Vagina (tissue), 2 donors: ENCODE results near the gene CCNQ. TPM values are rescaled to one million over a fixed set of nuclear protein-coding genes. Genes with fewer than 3 reads are reported as not detected.
"Not testable (repeated sequence)": the region's sequence is repeated elsewhere in the genome, so short reads cannot be mapped to it uniquely, and the experiment has no call there.

Experiments used
- DNase-seq, 2 donors: peaks; one replicate each; pipeline ENCODE4 v3.0.0-alpha.2; 2017; ENCODE audit errors: extremely low spot score in 2 of 2
- H3K27ac ChIP-seq: fragments of 200-600 bp; sonication (generic); one replicate; pipeline ENCODE4 v1.5.1; 2019
- H3K27me3 ChIP-seq: fragments of 200-600 bp; sonication (generic); one replicate; pipeline ENCODE4 v1.5.1; 2019
- H3K36me3 ChIP-seq, 2 donors: fragments of 200-600 bp; sonication (generic); one replicate each; pipeline ENCODE4 v1.5.1; 2017 to 2019
- H3K4me1 ChIP-seq: fragments of 200-600 bp; sonication (generic); one replicate; pipeline ENCODE4 v1.5.1; 2019
- H3K4me3 ChIP-seq, 2 donors: fragments of 200-600 bp; sonication (generic); 1 replicate in 1 of 2; 2 replicates in 1 of 2; pipeline ENCODE4 v1.5.1; 2016 to 2019
- H3K9me3 ChIP-seq: fragments of 200-600 bp; sonication (generic); one replicate; pipeline ENCODE4 v1.5.1; 2019
- POLR2A ChIP-seq, 2 donors: fragments of 450-650 bp; IDR thresholded peaks; one replicate each; pipeline ENCODE4 v1.6.1; 2017; ENCODE audit warnings: antibody characterized with exemption in 2 of 2, mild to moderate bottlenecking in 2 of 2, moderate library complexity in 2 of 2
- POLR2AphosphoS5 ChIP-seq, 2 donors: sonication (generic); formaldehyde crosslinking; IDR thresholded peaks; one replicate each; pipeline ENCODE4 v1.9.0; 2017; ENCODE audit warnings: antibody characterized with exemption in 2 of 2, mild to moderate bottlenecking in 2 of 2, low read depth in 1 of 2; ENCODE audit not compliant: insufficient read depth in 1 of 2
- intact Hi-C: fragments of 100-400 bp; cut with DNase I; formaldehyde crosslinking; loops from one replicate; pipeline ENCODE4 v1.15.1; 2023
- total RNA-seq: library from RNA; depleted of rRNA; stranded (reverse); fragments of >200 nt; gene quantifications from one replicate; pipeline ENCODE4 v1.2.3, GENCODE V29; 2016
- TF ChIP-seq, protein P1 (sequence below), 3 experiments: fragments of 450-650 bp in 2 of 3; fragments of 200-600 bp in 1 of 3; sonication (generic) in 1 of 3; IDR thresholded peaks; one replicate each; pipeline ENCODE4 v1.5.1; 2017 to 2019; ENCODE audit warnings: antibody characterized with exemption in 3 of 3, mild to moderate bottlenecking in 2 of 3, moderate library complexity in 2 of 3

The CCNQ gene
- total RNA-seq, 1 donor from 2014 or later: 31.2 TPM

DNA sequence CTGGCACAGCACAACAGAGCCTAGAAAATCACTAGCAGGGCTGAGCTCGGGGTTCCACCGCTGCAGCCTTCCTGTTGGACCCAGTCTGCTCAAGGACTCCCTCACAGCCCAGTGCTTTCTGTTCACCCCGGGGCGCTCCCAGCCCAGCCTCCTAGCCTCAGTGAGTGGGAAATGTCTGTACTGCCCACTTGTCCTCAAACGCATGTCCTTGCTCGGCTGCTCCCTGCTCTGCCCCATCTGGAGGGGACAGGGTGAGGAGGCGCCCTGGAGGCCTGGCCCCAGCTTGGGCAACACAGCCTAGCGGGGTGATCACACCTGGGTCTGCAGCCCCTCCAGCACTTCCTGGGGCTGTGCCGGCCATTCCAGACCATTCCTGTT is 11.9 kb upstream of the CCNQ start:
- Histone ChIP-seq H3K4me3 (no peak overlapping the region), H3K9me3 (no peaks in the 10 kb centered on the region), H3K36me3 (no peaks in the 10 kb centered on the region), H3K27me3 (no peaks in the 10 kb centered on the region), H3K4me1 (peaks cover 8% of the 10 kb centered on the region), H3K27ac (no peak overlapping the region)
- intact Hi-C loops: no loop called here
- no peak for DNase-seq
- TF ChIP-seq, protein P1, sequence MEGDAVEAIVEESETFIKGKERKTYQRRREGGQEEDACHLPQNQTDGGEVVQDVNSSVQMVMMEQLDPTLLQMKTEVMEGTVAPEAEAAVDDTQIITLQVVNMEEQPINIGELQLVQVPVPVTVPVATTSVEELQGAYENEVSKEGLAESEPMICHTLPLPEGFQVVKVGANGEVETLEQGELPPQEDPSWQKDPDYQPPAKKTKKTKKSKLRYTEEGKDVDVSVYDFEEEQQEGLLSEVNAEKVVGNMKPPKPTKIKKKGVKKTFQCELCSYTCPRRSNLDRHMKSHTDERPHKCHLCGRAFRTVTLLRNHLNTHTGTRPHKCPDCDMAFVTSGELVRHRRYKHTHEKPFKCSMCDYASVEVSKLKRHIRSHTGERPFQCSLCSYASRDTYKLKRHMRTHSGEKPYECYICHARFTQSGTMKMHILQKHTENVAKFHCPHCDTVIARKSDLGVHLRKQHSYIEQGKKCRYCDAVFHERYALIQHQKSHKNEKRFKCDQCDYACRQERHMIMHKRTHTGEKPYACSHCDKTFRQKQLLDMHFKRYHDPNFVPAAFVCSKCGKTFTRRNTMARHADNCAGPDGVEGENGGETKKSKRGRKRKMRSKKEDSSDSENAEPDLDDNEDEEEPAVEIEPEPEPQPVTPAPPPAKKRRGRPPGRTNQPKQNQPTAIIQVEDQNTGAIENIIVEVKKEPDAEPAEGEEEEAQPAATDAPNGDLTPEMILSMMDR (IDR thresholded peaks at IDR 0.05): no peak
- TF ChIP-seq POLR2A (IDR thresholded peaks at IDR 0.05) (no peak), POLR2AphosphoS5 (IDR thresholded peaks at IDR 0.05; ENCODE audit: insufficient read depth in 1 of 2, low read depth in 1 of 2) (no peak)

DNA sequence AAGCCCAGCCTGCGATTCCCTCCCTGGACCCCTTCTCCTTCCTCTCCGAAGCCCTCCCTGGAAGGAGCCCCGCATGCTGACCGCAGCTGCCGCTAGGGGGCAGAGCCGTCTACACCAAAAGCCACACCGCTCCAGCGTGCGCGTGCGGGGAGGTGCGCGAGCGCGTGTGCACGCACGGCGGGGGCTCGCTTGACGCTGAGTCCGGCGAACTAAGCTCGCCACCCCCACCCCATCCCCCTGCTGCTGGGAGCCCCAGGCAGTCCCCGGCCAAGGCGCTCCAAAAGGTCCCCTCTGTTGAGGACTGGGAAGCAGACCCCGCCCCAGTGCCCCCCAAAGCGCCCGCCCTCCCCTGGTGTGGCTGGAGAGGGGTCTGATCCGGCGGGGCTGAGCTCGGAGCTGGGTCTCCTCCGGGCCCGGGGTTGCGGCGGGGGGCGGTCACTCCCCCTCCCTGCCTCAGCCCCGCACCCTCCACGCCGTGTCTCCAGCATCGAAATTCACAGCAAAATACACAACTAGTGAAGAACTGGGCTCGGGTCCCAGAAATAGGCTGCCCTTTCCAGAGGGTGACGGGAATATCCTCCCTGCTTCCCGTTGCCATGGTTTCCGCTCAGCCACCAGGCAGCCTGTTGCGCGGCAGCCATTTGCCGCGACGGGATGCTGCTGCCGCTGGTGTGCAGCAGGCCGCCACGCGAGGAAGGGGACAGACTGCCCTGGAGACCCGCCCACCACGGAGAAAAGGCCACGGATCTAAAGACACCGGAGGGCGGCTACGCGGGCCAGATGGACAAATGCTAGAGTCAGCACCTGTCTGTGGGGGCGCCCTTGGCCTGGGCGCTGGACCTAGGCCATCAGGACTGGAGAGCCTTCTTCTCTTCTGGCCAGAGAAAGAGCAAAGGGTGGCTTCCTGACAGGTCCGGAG is 11.2 kb upstream of the CCNQ start:
- TF ChIP-seq, protein P1 (IDR thresholded peaks at IDR 0.05): peak; percentile 46 to 57 (median 57)
- TF ChIP-seq POLR2AphosphoS5 (IDR thresholded peaks at IDR 0.05; ENCODE audit: insufficient read depth in 1 of 2, low read depth in 1 of 2) (no peak), POLR2A (IDR thresholded peaks at IDR 0.05) (no peak)
- Histone ChIP-seq H3K9me3 (no peaks in the 10 kb centered on the region), H3K4me1 (peaks cover 8% of the 10 kb centered on the region), H3K27ac (no peak overlapping the region), H3K27me3 (no peaks in the 10 kb centered on the region), H3K4me3 (peak overlapping the region; percentile 39 to 42), H3K36me3 (no peaks in the 10 kb centered on the region)
- no peak for DNase-seq
- intact Hi-C loops: no loop called here

DNA sequence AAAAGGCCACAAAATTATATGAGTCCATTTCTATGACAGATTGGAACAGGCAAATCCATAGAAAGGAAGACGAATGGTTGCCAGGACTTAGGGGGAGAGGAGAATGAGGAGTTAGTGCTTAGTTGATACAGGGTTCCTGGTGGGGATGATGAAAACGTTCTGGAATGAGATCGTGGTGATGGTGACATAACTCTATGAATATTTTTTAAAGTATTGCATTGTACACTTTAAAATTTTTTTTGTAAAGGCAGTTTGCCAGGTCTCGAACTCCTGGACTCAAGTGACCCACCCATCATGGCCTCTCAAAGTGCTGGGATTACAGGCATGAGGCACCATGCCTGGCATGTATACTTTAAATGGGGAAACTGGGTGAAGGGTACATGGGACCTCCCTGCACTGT is 9.9 kb upstream of the CCNQ start:
- no peaks in the 10 kb centered on the region for H3K36me3 ChIP-seq
- H3K4me1 ChIP-seq: peaks cover 8% of the 10 kb centered on the region
- H3K4me3 ChIP-seq: no peak overlapping the region
- H3K9me3 ChIP-seq: no peaks in the 10 kb centered on the region
- H3K27me3 ChIP-seq: no peaks in the 10 kb centered on the region
- DNase-seq: no peak
- TF ChIP-seq POLR2AphosphoS5 (IDR thresholded peaks at IDR 0.05; ENCODE audit: insufficient read depth in 1 of 2, low read depth in 1 of 2) (no peak), POLR2A (IDR thresholded peaks at IDR 0.05) (no peak)
- TF ChIP-seq, protein P1 (IDR thresholded peaks at IDR 0.05): no peak
- intact Hi-C loops: no loop called here
- H3K27ac ChIP-seq: no peak overlapping the region

DNA sequence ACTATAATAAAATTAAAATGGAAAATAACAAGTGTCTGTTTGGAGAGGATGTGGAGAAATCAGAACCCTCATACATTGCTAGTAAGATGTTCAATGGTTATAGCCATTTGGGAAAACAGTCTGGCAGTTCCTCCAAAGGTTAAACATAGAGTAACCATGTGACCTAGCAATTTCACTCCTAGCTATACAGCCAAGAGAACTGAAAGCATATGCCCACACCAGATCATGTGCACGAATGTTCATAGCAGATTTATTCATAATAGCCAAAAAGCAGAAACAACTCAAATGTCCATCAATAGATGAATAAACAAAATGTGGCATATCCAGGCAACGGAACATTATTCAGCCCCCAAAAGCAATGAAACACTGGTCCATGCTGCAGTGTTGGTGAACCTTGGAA is 9.4 kb upstream of the CCNQ start:
- Histone ChIP-seq H3K27me3 (no peaks in the 10 kb centered on the region), H3K4me1 (peaks cover 8% of the 10 kb centered on the region), H3K4me3 (no peak overlapping the region), H3K9me3 (no peaks in the 10 kb centered on the region), H3K27ac (no peak overlapping the region), H3K36me3 (no peaks in the 10 kb centered on the region)
- intact Hi-C loops: no loop called here
- TF ChIP-seq, protein P1 (IDR thresholded peaks at IDR 0.05): no peak
- no peak for TF ChIP-seq POLR2AphosphoS5 (IDR thresholded peaks at IDR 0.05; ENCODE audit: insufficient read depth in 1 of 2, low read depth in 1 of 2)
- no peak for TF ChIP-seq POLR2A (IDR thresholded peaks at IDR 0.05)
- no peak for DNase-seq

DNA sequence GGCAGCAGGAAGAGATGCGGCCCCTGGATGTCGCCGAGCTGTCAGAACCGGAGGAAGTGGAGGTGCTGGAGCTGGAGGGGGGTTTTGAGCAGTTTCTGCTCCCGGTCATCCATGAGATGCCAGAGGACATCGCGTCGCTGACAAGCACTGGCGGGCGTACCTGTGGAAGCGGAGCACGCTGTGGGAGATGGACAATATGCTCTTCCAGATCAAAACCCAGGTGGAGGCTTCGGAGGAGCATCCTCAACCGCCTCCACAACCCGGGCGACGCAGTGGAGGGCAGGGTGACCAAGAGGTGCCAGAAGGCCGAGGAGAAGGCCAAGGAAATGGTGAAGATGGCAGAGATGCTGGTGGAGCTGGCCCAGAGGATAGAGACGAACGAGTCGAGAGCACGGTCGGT is 7.6 kb upstream of the CCNQ start:
- no peaks in the 10 kb centered on the region for H3K27me3 ChIP-seq
- intact Hi-C loops: no loop called here

DNA sequence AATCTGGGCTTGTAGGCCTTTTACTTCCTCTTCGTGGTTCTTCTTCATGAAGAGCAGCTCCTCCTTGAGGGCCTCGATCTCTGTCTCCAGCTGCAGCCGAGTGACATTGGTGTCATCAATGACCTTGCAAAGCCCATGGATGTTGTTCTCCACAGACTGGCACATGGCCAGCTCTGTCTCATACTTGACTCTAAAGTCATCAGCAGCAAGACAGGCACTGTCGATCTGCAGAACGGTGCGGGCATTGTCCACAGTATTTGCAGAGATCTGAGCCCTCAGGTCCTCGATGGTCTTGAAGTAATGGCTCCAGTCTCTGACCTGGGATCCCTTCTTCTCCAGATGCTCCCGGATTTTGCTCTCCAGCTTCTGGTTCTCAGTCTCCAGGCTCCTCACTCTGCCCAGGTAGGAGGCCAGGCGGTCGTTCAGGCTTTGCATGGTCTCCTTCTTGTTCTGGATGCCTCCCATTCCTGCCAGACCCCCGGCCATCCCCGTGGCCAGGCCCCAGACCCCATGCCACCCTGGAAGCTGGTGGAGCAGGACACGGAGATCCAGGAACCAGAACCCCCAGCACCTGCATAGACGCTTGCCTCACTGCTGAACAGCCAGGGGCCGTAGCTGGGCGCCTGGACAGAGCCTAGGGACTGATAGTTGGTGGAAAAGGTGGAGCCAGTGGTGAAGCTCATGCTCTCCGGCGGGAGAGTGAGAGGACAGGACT is 5.9 kb upstream of the CCNQ start:
- H3K27me3 ChIP-seq, intact Hi-C loops, H3K4me1 ChIP-seq, DNase-seq, H3K9me3 ChIP-seq, H3K27ac ChIP-seq, H3K4me3 ChIP-seq, H3K36me3 ChIP-seq: not testable (repeated sequence)

More for the DNA sequence above, 7.6 kb upstream of the CCNQ start:
- peaks cover 8% of the 10 kb centered on the region for H3K4me1 ChIP-seq
- TF ChIP-seq, protein P1 (IDR thresholded peaks at IDR 0.05): no peak
- no peak for DNase-seq
- no peak overlapping the region for H3K27ac ChIP-seq
- no peak overlapping the region for H3K4me3 ChIP-seq
- H3K36me3 ChIP-seq: no peaks in the 10 kb centered on the region
- no peaks in the 10 kb centered on the region for H3K9me3 ChIP-seq
